CD1c-positive myeloid dendritic cell (primary cell): Measurements from ENCODE around the gene CAST.

Experiments
- DNase-seq: peaks from one replicate; pipeline ENCODE4 v3.0.0-alpha.2; 2016; ENCODE audit errors: extremely low spot score

The CAST gene

GRCh38 chr5:96642281-96642640 lies 19.9 kb upstream of the CAST start:
- no peak for DNase-seq

GRCh38 chr5:96645091-96645490 lies 17.1 kb upstream of the CAST start:
- no peak for DNase-seq

- DNase-seq: peak; percentile 61
Measured at GRCh38 chr5:96648023-96648422, 14.2 kb upstream of the CAST start.

- peak; percentile 21 for DNase-seq
Measured at GRCh38 chr5:96648593-96648992, 13.6 kb upstream of the CAST start.

- DNase-seq: no peak
Measured at GRCh38 chr5:96649251-96649662, 12.9 kb upstream of the CAST start.

GRCh38 chr5:96649681-96650540 lies 12.3 kb upstream of the CAST start:
- peak; percentile 36 for DNase-seq

- peak; percentile 68 for DNase-seq
Measured at GRCh38 chr5:96651047-96651446, 11.1 kb upstream of the CAST start.

- no peak for DNase-seq
Measured at GRCh38 chr5:96651948-96652753, 10.0 kb upstream of the CAST start.

GRCh38 chr5:96652769-96653454 lies 9.3 kb upstream of the CAST start:
- DNase-seq: no peak

- DNase-seq: no peak
Measured at GRCh38 chr5:96654209-96654608, 8.0 kb upstream of the CAST start.

- no peak for DNase-seq
Measured at GRCh38 chr5:96655085-96655484, 7.1 kb upstream of the CAST start.

- peak; percentile 24 for DNase-seq
Measured at GRCh38 chr5:96655506-96655905, 6.7 kb upstream of the CAST start.

- peak; percentile 87 for DNase-seq
Measured at GRCh38 chr5:96657068-96657467, 5.1 kb upstream of the CAST start.

GRCh38 chr5:96658272-96658671 lies 3.9 kb upstream of the CAST start:
- DNase-seq: no peak

GRCh38 chr5:96659170-96659569 lies 3.0 kb upstream of the CAST start:
- no peak for DNase-seq

- peak; percentile 58 for DNase-seq
Measured at GRCh38 chr5:96660971-96661854, 963 bp upstream of the CAST start.

- DNase-seq: peak; percentile 93
Measured at GRCh38 chr5:96662725-96663518, 746 bp downstream of the CAST start.

- DNase-seq: no peak
Measured at GRCh38 chr5:96663608-96664007, 1.4 kb downstream of the CAST start.

- no peak for DNase-seq
Measured at GRCh38 chr5:96664669-96665068, 2.5 kb downstream of the CAST start.

GRCh38 chr5:96668725-96669124 lies 6.5 kb downstream of the CAST start:
- DNase-seq: no peak

GRCh38 chr5:96669909-96670308 lies 7.7 kb downstream of the CAST start:
- DNase-seq: no peak
